ENCODE data around the gene THAP7.

Gene THAP7

DNA sequence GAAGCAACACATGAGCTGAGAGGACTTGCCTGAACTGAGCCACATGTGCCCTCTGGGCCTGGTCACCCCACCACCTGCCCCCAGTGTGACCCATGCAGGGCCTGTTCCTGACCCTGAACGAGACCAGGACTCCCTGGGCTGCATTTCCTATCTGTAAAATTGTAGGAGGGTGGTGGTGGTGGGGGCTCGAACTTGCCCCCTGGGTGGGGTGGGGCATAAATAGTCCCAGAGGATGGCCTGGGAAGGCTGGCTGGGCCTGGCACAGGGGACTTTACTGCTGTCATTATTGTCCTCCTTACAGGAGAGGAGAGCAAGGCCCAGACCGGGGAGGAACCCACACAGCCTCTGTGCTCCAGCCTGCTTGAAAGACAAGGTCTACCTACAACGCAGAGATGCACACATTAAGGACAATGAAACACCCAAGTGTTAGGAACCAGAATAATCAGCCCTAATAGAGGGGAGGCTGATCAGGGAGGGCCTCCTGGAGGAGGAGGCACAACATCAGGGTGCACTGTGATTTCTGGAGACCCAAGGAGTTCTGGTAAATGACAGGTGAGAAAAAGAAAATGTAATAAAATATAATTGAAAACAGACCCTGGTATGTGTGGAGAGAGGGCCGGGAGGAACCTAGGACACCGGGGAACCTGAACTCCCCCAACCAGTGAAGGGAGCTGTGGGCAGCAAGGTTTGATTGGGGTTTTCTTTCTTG lies 37.7 kb downstream of the THAP7 start:
- no peak for DNase-seq (ENCODE audit: low spot score)

DNA sequence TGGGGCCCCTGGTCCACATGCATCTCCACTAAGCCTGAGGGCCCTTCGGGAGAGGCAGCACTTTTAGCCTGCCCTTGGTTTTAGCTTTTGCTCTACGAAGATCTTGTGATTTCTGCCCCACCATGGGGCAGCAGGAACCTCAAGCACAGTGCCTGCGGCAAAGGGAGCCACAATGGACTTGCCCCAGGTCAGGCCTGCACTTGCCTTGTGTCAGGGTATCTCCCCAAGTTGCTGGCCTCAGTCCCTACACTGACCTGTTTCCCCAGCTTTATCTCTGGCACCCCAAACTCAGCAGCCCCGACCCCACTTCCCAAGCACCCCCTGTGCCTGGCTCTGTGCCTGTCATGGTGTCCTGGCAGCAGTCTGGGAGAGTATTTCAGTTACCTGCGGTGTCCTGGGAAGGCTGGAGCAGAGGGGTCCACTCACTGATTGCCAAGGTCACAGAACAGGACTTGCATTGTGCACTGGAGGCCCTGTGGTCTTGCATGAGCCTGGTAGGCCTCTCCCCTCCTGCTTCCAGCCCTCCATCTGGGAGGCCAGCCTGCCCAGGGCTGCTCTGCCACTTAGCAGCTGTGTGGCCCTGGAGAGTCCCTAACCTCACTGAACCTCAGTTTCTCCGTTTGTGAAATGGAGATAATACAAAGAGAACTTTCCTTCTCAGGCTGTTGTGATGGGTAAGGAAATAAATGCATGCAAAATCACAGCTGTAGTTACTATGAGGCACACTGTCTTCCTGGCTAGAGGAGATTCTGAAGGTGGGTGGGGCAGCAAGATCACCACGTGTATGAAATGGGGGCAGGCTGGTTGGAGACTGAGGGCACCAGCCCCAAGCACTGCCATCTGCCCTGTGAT lies 38.5 kb downstream of the THAP7 start:
- no peak for DNase-seq (ENCODE audit: low spot score)

DNA sequence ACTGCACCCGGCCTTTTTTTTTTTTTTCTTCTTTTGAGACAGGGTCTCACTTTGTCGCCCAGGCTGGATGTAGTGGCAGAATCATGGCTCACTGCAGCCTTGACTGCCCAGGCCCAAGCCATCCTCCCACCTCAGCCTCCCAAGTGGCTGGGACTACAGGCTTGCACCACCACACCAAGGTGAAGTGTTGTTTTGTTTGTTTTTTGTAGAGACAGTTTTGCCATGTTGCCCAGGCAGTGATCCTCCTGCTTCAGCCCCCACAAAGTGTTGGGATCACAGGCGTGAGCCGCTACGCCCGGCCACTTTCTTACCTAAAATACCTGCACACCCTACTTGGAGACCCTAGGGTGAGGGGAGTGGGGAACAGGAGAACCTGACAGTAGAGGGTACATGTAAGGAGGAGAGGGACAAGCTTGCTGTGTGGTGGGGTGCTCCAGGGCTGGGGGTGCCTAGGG lies 39.4 kb downstream of the THAP7 start:
- DNase-seq (ENCODE audit: low spot score): no peak

DNA sequence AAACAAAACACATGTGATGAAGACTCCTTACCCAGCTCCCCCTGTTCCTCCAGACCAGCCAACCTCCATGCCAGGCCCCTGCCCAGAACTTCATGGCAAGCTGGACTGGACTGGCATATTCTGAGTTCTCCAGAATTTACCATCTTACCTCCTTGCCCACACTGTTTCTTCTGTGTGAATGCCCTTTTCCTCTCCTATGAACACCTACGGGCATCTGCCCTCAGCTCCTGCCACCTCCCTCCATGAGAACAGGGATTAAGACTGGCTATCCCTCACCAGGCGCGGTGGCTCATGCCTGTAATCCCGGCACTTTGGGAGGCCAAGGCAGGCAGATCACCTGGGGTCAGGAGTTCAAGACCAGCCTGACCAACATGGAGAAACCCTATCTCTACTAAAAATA lies 41.3 kb downstream of the THAP7 start:
- no peak for DNase-seq (ENCODE audit: low spot score)

DNA sequence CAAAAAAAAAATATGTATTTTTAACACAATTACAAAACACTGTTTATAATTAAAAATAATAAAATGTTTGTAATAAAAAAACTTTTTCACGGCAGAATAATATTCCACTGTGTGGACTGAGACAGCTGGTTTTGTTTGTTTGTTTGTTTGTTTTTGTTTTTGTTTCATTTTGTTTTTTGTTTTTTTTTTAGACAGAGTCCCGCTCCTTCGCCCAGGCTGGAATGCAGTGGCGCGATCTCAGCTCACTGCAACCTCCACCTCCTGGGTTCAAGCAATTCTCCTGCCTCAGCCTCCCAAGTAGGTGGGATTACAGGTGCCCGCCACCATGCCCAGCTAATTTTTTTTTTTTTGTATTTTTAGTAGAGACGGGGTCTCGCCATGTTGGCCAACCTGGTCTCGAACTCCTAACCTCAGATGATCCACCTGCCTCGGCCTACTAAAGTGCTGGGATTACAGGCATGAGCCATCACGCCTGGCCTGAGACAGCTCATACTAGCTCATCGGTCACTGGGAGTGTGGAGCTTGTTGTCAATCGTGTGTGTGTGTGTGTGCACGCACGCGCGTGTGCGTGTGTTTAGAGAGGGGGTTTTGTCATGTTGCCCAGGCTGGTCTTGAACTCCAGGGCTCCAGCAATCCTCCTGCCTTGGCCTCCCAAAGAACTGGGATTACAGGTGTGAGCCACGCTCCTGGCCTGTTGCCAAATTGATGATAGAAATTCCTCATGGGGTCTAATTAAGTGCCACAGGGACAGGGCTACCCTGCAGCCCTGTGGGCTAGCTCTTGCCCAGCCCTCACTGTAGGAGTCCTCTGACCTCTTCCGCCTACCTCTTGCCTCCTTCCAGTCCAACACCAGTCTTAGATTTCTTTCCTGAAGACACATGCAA lies 42.1 kb downstream of the THAP7 start:
- no peak for DNase-seq (ENCODE audit: low spot score)

DNA sequence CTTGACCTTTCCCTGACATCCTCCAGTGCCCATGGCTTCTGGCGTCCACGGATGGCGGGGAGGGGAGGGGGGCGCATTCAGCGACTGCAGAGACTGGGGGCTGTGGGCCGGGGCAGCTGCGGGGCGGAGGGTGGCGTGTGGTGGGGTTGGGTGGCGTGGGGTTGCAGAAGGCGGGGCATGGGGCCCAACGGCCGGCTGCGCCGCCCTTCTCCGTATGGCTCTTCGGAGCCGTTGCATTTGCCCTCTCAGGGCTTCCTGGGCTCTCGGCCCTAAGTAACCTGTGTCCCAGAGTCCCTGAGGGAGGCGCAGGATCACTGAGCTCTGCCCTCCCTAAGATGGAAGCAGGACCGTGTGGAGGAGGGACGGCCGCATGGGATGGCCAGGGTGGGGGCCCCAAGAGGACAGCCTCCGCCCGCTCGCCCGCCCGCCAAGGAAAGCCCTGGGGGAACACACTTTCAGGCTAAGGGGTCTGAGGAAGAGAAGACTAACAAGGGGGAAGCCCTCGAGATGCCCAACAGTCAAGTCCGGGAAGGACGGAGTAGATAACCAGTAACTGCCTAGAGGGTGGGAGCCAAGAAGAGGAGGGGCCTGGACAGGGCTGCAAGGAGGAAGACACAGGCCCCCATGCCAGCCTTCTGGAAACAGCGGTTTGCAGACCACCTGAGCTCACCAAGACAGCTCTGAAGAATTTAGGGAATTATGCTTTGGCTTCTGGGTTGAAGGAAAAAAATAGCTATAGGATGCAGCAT lies 44.1 kb downstream of the THAP7 start:
- DNase-seq (ENCODE audit: low spot score): no peak

DNA sequence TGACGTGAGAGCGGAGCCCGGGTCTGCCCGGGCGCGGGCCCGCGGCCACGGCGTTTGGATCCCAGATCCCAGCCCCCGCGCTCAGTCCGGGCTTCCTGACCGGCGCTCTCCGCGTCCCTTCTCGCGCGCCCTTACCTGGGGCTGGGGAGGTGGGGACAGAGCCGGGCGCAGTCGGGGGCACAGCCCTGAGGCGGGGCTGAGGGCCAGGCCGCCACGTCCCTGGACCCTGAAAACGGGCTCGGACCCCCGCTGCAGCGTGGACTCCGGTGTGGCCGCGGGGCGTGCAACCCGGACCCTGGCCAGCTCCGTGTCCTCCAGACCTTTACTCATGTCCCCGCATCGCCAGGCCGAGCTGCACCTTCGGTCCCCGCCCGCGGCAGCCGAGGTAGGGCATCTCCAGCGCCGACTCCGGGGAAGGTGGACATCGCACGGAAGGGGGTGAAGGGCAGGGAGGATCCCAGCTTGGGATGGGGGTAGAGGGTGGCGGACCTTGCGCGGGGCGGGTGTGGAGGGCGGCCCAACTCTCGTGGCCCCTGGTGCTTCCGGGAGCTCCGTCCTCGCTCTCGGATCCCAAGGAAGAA lies 44.7 kb downstream of the THAP7 start:
- DNase-seq (ENCODE audit: low spot score): no peak

DNA sequence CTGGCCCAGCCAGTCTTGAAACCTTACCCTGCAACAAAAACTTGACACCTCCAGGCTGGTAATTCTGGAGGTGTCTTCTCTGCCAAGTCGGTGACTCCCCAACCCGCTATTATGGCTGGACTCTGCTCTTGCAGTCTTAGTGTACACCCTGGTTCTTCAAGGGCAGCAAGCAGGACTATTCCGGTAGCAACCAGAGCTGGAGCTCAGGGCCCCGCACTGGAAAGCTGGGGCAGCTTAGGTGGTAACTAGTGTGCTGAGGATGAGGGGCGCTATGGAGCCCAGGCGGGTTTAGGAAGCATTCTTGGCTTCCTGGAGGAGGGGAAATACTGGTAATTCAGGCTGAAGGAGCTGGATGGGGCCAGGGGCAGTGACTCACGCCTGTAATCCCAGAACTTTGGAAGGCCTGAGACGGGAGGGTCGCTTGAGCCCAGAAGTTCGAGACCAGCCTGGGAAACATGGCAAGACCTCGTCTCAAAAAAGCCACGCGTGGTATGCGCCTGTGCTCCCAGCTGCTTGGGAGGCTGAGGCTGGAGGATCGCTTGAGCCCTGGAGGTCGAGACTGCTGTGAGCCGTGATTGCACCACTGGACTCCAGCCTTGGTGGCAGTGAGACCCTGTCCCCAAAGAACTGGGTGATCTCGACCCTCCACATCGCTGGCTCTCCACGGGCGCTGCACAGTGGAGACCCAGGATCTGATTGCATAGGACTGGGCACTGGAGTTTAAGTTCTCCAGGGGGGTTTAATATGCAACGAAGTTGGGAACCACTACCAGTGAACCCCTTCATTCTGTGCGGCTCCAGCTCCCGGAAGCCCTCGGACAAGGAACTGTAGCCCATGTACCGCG lies 45.4 kb downstream of the THAP7 start:
- DNase-seq (ENCODE audit: low spot score): no peak

DNA sequence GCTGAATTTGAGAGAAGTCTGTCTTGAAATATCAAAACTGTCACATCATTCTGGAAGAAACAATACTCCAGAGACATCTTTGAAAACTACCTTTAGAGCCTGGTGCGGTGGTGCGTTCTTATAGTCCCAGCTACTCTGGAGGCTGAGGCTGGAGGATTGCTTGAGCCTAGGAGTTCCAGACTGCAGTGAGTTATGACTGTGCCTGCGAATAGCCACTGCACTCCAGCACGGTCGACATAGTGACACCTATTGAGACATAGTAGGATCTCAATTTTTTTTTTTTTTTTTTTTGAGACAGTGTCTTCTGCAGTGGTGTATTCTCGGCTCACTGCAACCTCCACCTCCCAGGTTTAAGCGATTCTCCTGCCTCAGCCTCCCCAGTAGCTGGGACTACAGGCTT lies 46.4 kb downstream of the THAP7 start:
- DNase-seq (ENCODE audit: low spot score): no peak

DNA sequence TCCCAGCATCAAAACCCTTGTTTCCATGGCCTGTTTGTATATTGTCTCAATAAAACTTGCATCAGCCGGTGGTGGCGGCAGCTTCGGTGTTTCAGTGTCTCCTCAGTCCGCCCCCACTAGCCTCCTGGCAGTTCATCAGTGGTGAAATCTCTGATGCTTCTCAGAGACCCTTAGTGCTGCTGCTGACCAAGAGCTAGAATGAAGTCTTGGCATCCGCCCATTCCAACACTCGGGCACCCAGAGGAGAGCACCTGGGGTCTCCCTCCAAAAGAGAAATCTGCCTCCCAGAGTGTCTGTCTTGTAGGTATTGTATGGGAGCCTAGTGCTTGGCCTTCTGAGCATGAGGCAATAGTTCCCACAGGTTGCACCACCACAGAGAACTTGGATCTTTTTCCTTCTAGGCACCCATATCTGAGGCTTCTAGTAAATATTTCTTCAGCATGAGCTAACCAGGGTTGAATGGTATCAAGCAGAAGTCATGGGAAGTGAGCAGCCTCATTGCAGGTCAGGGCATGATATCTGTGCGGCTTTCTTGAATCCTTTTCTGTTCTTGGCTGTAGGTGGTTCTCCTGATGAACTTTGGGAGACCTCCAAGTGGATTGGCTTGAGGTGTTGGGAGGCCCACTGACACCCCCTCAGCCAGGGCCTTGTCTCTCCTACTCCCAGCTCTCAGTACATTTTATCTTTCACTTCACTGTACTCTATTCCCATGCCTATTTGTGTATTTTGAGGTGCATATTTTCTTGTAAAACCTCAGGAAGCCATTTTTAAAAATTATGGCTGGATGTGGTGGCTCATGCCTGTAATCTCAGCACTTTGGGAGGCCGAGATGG lies 48.0 kb downstream of the THAP7 start:
- DNase-seq (ENCODE audit: low spot score): no peak

DNA sequence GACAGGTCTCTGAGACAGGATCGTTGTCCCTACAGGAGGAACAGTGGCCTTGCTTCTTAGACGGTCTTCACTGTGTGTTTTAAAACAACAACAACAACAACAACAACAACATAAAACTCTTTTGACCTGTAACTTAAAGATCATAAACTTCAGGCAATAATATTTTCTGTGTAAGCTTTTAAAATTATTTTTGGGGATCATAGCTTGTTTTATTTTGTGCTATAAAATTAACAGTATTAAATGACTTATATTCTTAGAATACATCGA lies 48.6 kb downstream of the THAP7 start:
- DNase-seq (ENCODE audit: low spot score): no peak

DNA sequence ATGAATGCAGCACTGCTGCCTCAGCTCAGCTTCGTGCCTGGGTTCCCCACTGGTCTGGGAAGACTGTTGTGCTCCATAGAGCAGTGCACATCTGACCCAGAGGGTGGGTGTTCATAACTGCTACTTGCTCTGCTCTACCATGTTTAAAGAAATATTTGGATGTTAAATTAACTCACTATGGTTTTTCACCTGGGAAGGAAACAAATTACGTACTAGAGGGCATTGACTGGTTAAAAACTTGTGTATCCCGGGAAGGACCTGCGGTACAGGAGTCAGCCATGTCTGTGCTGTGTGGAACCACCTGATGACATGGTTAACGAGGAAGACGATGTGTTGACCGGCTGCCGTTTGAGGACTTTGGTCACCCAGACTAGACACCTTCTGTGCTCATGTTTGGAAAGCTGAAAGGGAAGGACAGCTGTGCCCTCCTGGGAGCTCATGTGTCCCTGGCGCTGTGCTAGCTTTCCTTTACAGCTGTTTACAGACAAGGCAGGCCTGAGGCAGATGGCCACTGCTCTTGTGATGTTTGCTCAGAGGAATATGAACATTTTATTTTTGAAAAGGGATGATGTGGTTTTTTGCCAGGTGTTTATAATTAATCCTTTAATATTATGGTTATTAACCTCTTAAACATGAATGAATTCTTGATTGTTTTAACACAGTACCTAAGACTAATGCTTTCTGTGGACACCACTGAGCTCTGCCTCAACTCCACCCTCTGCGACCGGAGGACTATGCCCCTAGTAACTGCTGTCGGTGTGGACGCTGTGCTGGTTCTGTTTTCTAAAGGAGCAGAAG lies 49.2 kb downstream of the THAP7 start:
- no peak for DNase-seq (ENCODE audit: low spot score)

DNA sequence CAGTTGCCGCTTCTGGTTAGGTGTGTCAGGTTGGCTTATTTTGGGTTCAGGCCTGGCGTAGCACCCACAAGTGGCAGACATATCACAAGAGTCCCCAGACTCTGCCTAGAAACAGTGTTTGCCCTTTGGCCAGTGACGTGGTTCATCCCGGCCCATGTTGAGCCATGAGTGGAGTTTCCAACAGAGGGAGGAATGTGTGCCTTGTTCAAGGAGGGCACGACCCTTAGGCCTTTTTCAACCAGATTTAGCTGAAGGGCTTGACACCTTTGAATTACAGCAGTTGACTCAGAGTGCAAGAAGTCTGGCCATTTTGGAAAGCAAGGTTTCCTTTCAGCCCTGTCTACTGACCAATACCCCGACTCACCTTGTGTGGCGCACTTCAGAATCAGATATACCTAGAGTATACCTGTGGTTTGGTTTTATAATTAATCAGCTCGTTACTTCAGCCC lies 50.0 kb downstream of the THAP7 start:
- DNase-seq (ENCODE audit: low spot score): no peak

DNA sequence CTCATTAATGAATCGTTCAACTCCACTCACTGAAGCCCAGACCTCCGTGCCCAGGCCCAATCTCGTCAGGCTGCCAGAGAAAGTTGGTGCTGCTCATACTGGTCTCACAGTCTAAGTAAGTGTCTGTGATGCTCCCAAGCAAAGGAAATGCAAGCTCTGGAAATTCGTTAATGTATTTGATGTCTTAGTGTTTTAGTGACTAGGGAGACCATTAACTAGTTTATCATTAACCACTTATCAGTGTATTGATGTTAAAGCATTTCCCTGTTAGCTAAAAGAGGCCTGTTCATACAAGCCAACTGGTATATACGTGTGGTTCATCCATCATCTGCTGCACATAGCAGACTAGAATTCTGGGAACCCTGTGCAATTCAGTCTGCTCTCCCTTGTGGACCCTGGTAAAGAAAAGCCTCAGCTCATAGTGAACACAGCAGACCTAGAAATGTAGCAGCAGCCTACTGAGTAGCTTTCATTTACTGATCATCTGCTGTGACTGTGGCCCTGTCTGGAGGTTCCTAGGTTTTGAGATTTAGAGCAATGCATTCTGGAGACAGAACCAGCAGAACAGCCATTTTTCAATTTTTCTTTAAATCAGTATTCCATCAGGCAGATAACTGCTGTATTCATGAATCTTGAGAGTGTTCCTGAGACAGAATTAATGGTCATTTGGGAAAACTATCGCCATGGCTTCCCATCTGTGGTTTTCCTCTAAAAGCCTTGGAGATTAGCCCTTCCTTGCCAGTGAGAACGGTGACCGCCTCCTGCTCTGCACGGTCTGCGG lies 50.6 kb downstream of the THAP7 start:
- DNase-seq (ENCODE audit: low spot score): no peak

DNA sequence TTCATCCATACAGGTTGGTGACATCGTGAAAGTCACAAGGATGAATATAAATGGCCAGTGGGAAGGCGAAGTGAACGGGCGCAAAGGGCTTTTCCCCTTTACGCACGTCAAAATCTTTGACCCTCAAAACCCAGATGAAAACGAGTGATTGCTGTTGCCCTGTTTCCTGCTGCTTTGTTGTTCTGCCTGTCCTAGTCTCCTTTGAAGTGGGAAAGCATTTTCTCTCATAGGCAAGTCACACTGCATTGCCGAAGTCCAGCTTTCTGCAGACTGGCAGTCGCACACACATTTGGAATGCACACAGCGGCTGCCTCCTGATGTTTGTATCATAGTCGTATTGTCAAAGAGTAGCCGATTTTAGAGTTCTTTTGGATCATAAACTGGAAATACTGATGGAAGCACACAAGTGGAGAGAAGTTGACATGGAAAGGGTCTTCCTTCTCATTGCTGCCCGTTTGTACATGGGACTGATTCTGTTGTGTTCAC lies 52.2 kb downstream of the THAP7 start:
- no peak for DNase-seq (ENCODE audit: low spot score)

All from pons (tissue), 1 donor.